ENCODE measurements around the gene MAPT. TPM values are rescaled to one million over a fixed set of nuclear protein-coding genes. Genes with fewer than 3 reads are reported as not detected.
"Not testable (repeated sequence)": the region's sequence is repeated elsewhere in the genome, so short reads cannot be mapped to it uniquely, and the experiment has no call there.

Gene MAPT
- total RNA-seq, 6 donors from 2014 or later, result 2.1 to 3.7 (median 2.8) TPM

GRCh38 chr17:45857977-45858708 is 36.2 kb upstream of the MAPT start:
- peaks cover 0 to 4% (median 0%) of the 10 kb centered on the region in 4 donors for H3K27me3 ChIP-seq
- no peak for DNase-seq

GRCh38 chr17:45861165-45861564 is 33.2 kb upstream of the MAPT start:
- no peak overlapping the region for H3K4me3 ChIP-seq
- H3K4me1 ChIP-seq, result no peaks in the 10 kb centered on the region
- H3K27me3 ChIP-seq, result no peaks in the 10 kb centered on the region
- DNase-seq (no peak), ATAC-seq (ENCODE audit: low FRiP score in 2 of 2) (no peak)
- H3K27ac ChIP-seq, result no peak overlapping the region
- H3K36me3 ChIP-seq, result no peaks in the 10 kb centered on the region
- 85 to 90% methylated on average over 7 of the region's 7 CpGs for WGBS, 2 donors
- TF ChIP-seq POLR2A (IDR thresholded peaks at IDR 0.05) (no peak), POLR2AphosphoS5 (IDR thresholded peaks at IDR 0.05) (no peak), CTCF (IDR thresholded peaks at IDR 0.05) (no peak), EP300 (IDR thresholded peaks at IDR 0.05) (no peak)
- H3K9me3 ChIP-seq, result no peaks in the 10 kb centered on the region

More at GRCh38 chr17:45857977-45858708, 36.2 kb upstream of the MAPT start:
- 42 to 46% methylated on average over 10 of the region's 10 CpGs for WGBS, 2 donors
- Histone ChIP-seq H3K27ac (no peak overlapping the region), H3K9me3 (no peaks in the 10 kb centered on the region), H3K4me1 (no peaks in the 10 kb centered on the region), H3K36me3 (no peaks in the 10 kb centered on the region), H3K4me3 (no peak overlapping the region)
- ATAC-seq (ENCODE audit: low FRiP score in 2 of 2), result no peak
- no peak for TF ChIP-seq CTCF (IDR thresholded peaks at IDR 0.05)

- H3K27me3 ChIP-seq; H3K9me3 ChIP-seq; H3K4me3 ChIP-seq; H3K27ac ChIP-seq; DNase-seq; H3K4me1 ChIP-seq; ATAC-seq (ENCODE audit: low FRiP score in 2 of 2); H3K36me3 ChIP-seq: not testable (repeated sequence)
- 87 to 96% methylated on average over 9 of the region's 9 CpGs for WGBS, 2 donors
Observed at GRCh38 chr17:45862127-45862526, 32.2 kb upstream of the MAPT start.

GRCh38 chr17:45863857-45864654 is 30.3 kb upstream of the MAPT start:
- ATAC-seq (ENCODE audit: low FRiP score in 2 of 2) (no peak), DNase-seq (no peak)
- Histone ChIP-seq H3K27ac (no peak overlapping the region), H3K27me3 (no peaks in the 10 kb centered on the region), H3K9me3 (no peaks in the 10 kb centered on the region), H3K4me1 (no peaks in the 10 kb centered on the region), H3K36me3 (no peaks in the 10 kb centered on the region), H3K4me3 (no peak overlapping the region)
- WGBS, 2 donors, result 51 to 55% methylated on average over 6 of the region's 6 CpGs
- no peak for TF ChIP-seq CTCF (IDR thresholded peaks at IDR 0.05)
- no peak for TF ChIP-seq POLR2AphosphoS5 (IDR thresholded peaks at IDR 0.05)
- TF ChIP-seq EP300 (IDR thresholded peaks at IDR 0.05), result no peak
- no peak for TF ChIP-seq POLR2A (IDR thresholded peaks at IDR 0.05)

- H3K4me3 ChIP-seq, result no peak overlapping the region
- no peaks in the 10 kb centered on the region for H3K36me3 ChIP-seq
- H3K27me3 ChIP-seq, result no peaks in the 10 kb centered on the region
- no peaks in the 10 kb centered on the region for H3K4me1 ChIP-seq
- ATAC-seq (ENCODE audit: low FRiP score in 2 of 2), result no peak
- TF ChIP-seq POLR2A (IDR thresholded peaks at IDR 0.05) (no peak), EP300 (IDR thresholded peaks at IDR 0.05) (no peak), CTCF (IDR thresholded peaks at IDR 0.05) (no peak), POLR2AphosphoS5 (IDR thresholded peaks at IDR 0.05) (no peak)
- no peak for DNase-seq
- no peak overlapping the region for H3K27ac ChIP-seq
- H3K9me3 ChIP-seq, result no peaks in the 10 kb centered on the region
- WGBS, 2 donors, result 76 to 77% methylated on average over 6 of the region's 6 CpGs
Observed at GRCh38 chr17:45867171-45867570, 27.2 kb upstream of the MAPT start.
